NCI-H460 (cell line): ENCODE measurements around the gene OR56A4. TPM values are rescaled to one million over a fixed set of nuclear protein-coding genes. Genes with fewer than 3 reads are reported as not detected.
"Not testable (repeated sequence)": the region's sequence is repeated elsewhere in the genome, so short reads cannot be mapped to it uniquely, and the experiment has no call there.

ENCODE experiments used
- DNase-seq: peaks from one replicate; pipeline ENCODE4 v3.0.0-alpha.2; 2016; ENCODE audit warnings: low read depth; ENCODE audit errors: extremely low read depth
- small RNA-seq, 2 experiments: library from RNA; depleted of rRNA; stranded (forward); fragments of <200 nt; gene quantifications; one replicate each; pipeline ENCODE3, GENCODE V24; 2014
- total RNA-seq: library from RNA; depleted of rRNA; stranded (reverse); fragments of >200 nt; shearing (Covaris generic); gene quantifications from 2 replicates; pipeline ENCODE4 v1.2.3, GENCODE V29; 2014; rRNA removed

The OR56A4 gene
- total RNA-seq, 1 experiment from 2014 or later = not detected

GRCh38 chr11:5966958-5967357 lies 39.8 kb downstream of the OR56A4 start:
- DNase-seq = no peak

- DNase-seq = not testable (repeated sequence)
Measured at GRCh38 chr11:5960704-5961320, 45.9 kb downstream of the OR56A4 start.

- DNase-seq = no peak
Measured at GRCh38 chr11:5955586-5955985, 51.2 kb downstream of the OR56A4 start.

Small RNA genes within 50 kb of the gene (small RNA-seq; reads per million reads assigned to genes)
- 0 to 0.06 reads per million in 2 experiments for gene RNA5SP329

Other genes with a start within 250 kb of the OR56A4 start
- gene OR52N5, start 223.6 kb downstream of the OR56A4 start, total RNA-seq = not detected in 2 replicates
- not detected in 2 replicates for gene OR52N1, start 215.7 kb downstream of the OR56A4 start, total RNA-seq
- not detected in 2 replicates for gene OR52N2, start 198.0 kb downstream of the OR56A4 start, total RNA-seq
- gene OR52E6, start 165.0 kb downstream of the OR56A4 start, total RNA-seq = not detected in 2 replicates
- gene OR52E8, start 149.3 kb downstream of the OR56A4 start, total RNA-seq = not detected in 2 replicates
- gene OR52E4, start 126.3 kb downstream of the OR56A4 start, total RNA-seq = not detected in 2 replicates
- gene OR52E5, start 113.7 kb downstream of the OR56A4 start, total RNA-seq = not detected in 2 replicates
- gene OR56A3, start 64.7 kb downstream of the OR56A4 start, total RNA-seq = not detected in 2 replicates
- not detected in 2 replicates for gene OR56A5, start 38.5 kb downstream of the OR56A4 start, total RNA-seq
- gene OR52L1, start 20.0 kb downstream of the OR56A4 start, total RNA-seq = not detected in 2 replicates
- gene OR56A1, start 23.8 kb upstream of the OR56A4 start, total RNA-seq = not detected in 2 replicates
- not detected in 2 replicates for gene OR56B4, start 100.7 kb upstream of the OR56A4 start, total RNA-seq
- gene OR52B2, start 163.4 kb upstream of the OR56A4 start, total RNA-seq = not detected in 2 replicates
- not detected in 2 replicates for gene OR52W1, start 192.3 kb upstream of the OR56A4 start, total RNA-seq
- not detected in 2 replicates for gene C11orf42, start 198.6 kb upstream of the OR56A4 start, total RNA-seq
- gene FHIP1B, start 227.7 kb upstream of the OR56A4 start, total RNA-seq = 11.7 and 15.3 TPM in 2 replicates
- gene CNGA4, start 232.1 kb upstream of the OR56A4 start, total RNA-seq = not detected in 2 replicates